K562 (cell line): Measurements from ENCODE around the gene KIF26B. TPM values are rescaled to one million over a fixed set of nuclear protein-coding genes. Genes with fewer than 3 reads are reported as not detected.

Experiments used
- ATAC-seq: fragments of 200-7000 bp; cut with Tn5 transposase; 3 replicates; pipeline ENCODE4 v1.9.1; 2020; ENCODE audit warnings: moderate library complexity
- BruUV-seq: library from RNA; stranded (reverse); fragments of 400-500 nt; replicated peaks from 2 replicates; lab custom pipeline; 2021; lab: Mats Ljungman, UMichigan
- CTCF ChIA-PET: fragments of 300-600 bp; formaldehyde crosslinking; extraction: SDS; loops from one replicate; lab custom pipeline; 2021; ENCODE audit warnings: low intra/inter-chr PET ratio; lab: Yijun Ruan, JAX
- POLR2A ChIA-PET: fragments of 300-600, 350-650 bp; sonication (Branson Sonifier 250); formaldehyde crosslinking; extraction: SDS; loops from one replicate; lab custom pipeline; 2021; ENCODE audit warnings: antibody characterized with exemption, inconsistent platforms; lab: Yijun Ruan, JAX
- DNase-seq, 4 experiments: peaks; one replicate each; pipeline versions ENCODE4 v3.0.0 to v3.0.0-alpha.2; 2011 to 2018; ENCODE audit warnings: low spot score in 3 of 4, mixed read lengths in 3 of 4; ENCODE audit errors: extremely low read depth in 1 of 4
- FAIRE-seq: peaks from 2 replicates; lab custom pipeline; 2011; peaks lifted over from hg19 to GRCh38; lab: Jason Lieb, UNC
- H2AFZ ChIP-seq: 2 replicates; pipeline ENCODE4 v1.6.0; 2011; ENCODE audit warnings: low read depth, low read length, control low read depth, inconsistent platforms
- H3K27ac ChIP-seq: fragments of 200-600 bp; 3 replicates; pipeline ENCODE4 v1.8.0; 2011; ENCODE audit warnings: low read depth, mild to moderate bottlenecking, control low read depth, inconsistent platforms, low read length, moderate library complexity, mixed read lengths; ENCODE audit errors: extremely low read depth
- H3K27me3 ChIP-seq, 2 experiments: fragments of 300-600 bp in 1 of 2; 2 replicates in 1 of 2; 3 replicates in 1 of 2; pipeline versions ENCODE4 v1.6.0 to v1.8.0; 2011; ENCODE audit warnings: inconsistent platforms in 2 of 2, low read length in 2 of 2, mild to moderate bottlenecking in 1 of 2, mixed read lengths in 1 of 2, moderate library complexity in 1 of 2; ENCODE audit not compliant: control insufficient read depth in 2 of 2, insufficient read depth in 2 of 2
- H3K36me3 ChIP-seq: fragments of 300-600 bp; 3 replicates; pipeline ENCODE4 v1.8.0; 2011; ENCODE audit warnings: mild to moderate bottlenecking, low read length, inconsistent platforms; ENCODE audit not compliant: control insufficient read depth, insufficient read depth
- H3K4me1 ChIP-seq, 2 experiments: fragments of 200-600 bp in 1 of 2; replicated peaks in 1 of 2; 2 replicates in 1 of 2; 3 replicates in 1 of 2; pipeline versions ENCODE4 v1.5.1 to v1.8.0; 2011; ENCODE audit warnings: inconsistent platforms in 2 of 2, low read length in 2 of 2, mild to moderate bottlenecking in 1 of 2, mixed read lengths in 1 of 2, moderate library complexity in 1 of 2; ENCODE audit not compliant: control insufficient read depth in 2 of 2, insufficient read depth in 2 of 2
- H3K4me2 ChIP-seq: 2 replicates; pipeline ENCODE4 v1.6.1; 2011; ENCODE audit warnings: low read length, control low read depth, inconsistent platforms, mixed read lengths; ENCODE audit not compliant: insufficient read depth
- H3K4me3 ChIP-seq: fragments of 200-600 bp; sonication (generic), shearing (Covaris generic); 2 replicates; pipeline ENCODE4 v1.5.1; 2016; ENCODE audit warnings: control low read depth, inconsistent platforms
- H3K79me2 ChIP-seq: fragments of 200-600 bp; 3 replicates; pipeline ENCODE4 v1.8.0; 2011; ENCODE audit warnings: low read length, inconsistent platforms; ENCODE audit not compliant: control insufficient read depth, insufficient read depth
- H3K9ac ChIP-seq, 2 experiments: 2 replicates each; pipeline versions ENCODE4 v1.6.0 to v1.6.1; 2011; ENCODE audit warnings: low read depth in 2 of 2, low read length in 2 of 2, control low read depth in 1 of 2, inconsistent platforms in 1 of 2, mild to moderate bottlenecking in 1 of 2, mixed read lengths in 1 of 2; ENCODE audit not compliant: insufficient read depth in 1 of 2
- H3K9me1 ChIP-seq: one replicate; pipeline ENCODE4 v1.6.0; 2011; ENCODE audit warnings: inconsistent platforms, mild to moderate bottlenecking, low read length, moderate library complexity; ENCODE audit not compliant: control insufficient read depth, insufficient read depth
- H3K9me3 ChIP-seq: replicated peaks from 2 replicates; pipeline ENCODE4 v1.5.1; 2011; ENCODE audit warnings: low read depth, low read length, inconsistent platforms; ENCODE audit not compliant: control insufficient read depth, insufficient read depth
- H4K20me1 ChIP-seq: replicated peaks from 2 replicates; pipeline ENCODE4 v1.6.1; 2011; ENCODE audit warnings: low read length, inconsistent platforms, mixed read lengths; ENCODE audit not compliant: control insufficient read depth, insufficient read depth
- ARID2 ChIP-seq: fragments of 450-650 bp; IDR thresholded peaks from 2 replicates; pipeline ENCODE4 v1.6.1; 2017; ENCODE audit warnings: antibody characterized with exemption, mild to moderate bottlenecking
- BRF2 ChIP-seq: IDR thresholded peaks from 3 replicates; pipeline ENCODE4 v1.6.1; 2011; ENCODE audit warnings: borderline replicate concordance, mild to moderate bottlenecking; ENCODE audit not compliant: insufficient read length, insufficient read depth
- FOXA1 ChIP-seq: fragments of 450-650 bp; IDR thresholded peaks from 2 replicates; pipeline ENCODE4 v1.6.1; 2016; ENCODE audit warnings: mild to moderate bottlenecking, borderline replicate concordance
- KLF16 ChIP-seq: IDR thresholded peaks from 2 replicates; pipeline ENCODE4 v1.6.1; 2016; ENCODE audit warnings: antibody characterized with exemption
- MAFG ChIP-seq: fragments of 450-650 bp; conservative IDR thresholded peaks from 2 replicates; pipeline ENCODE4 v1.6.1; 2016; ENCODE audit warnings: missing genetic modification characterization, missing compliant biosample characterization
- MEIS2 ChIP-seq: fragments of 450-650 bp; IDR thresholded peaks from 2 replicates; pipeline ENCODE4 v1.6.1; 2014; ENCODE audit warnings: mild to moderate bottlenecking; ENCODE audit not compliant: partially characterized antibody
- POLR2G ChIP-seq: fragments of 200-400 bp; formaldehyde crosslinking; IDR thresholded peaks from 2 replicates; pipeline ENCODE4 v1.6.1; 2017; ENCODE audit warnings: low read depth, mild to moderate bottlenecking, antibody characterized with exemption, low read length, moderate library complexity
- PRPF4 ChIP-seq: fragments of 200-400 bp; formaldehyde crosslinking; IDR thresholded peaks from one replicate; pipeline ENCODE4 v1.6.1; 2017; ENCODE audit warnings: low read length, low read depth, mild to moderate bottlenecking; ENCODE audit not compliant: insufficient read depth, poor library complexity, severe bottlenecking
- PYGO2 ChIP-seq: fragments of 450-650 bp; IDR thresholded peaks from 2 replicates; pipeline ENCODE4 v1.6.1; 2016; ENCODE audit warnings: mild to moderate bottlenecking, missing genetic modification characterization, moderate library complexity, missing compliant biosample characterization
- RBM17 ChIP-seq: fragments of 200-400 bp; formaldehyde crosslinking; IDR thresholded peaks from 2 replicates; pipeline ENCODE4 v1.6.1; 2017; ENCODE audit warnings: low read depth, mild to moderate bottlenecking, low read length, borderline replicate concordance
- SIRT6 ChIP-seq: IDR thresholded peaks from one replicate; pipeline ENCODE4 v1.6.1; 2012; ENCODE audit warnings: low read depth, mild to moderate bottlenecking, control low read depth, inconsistent platforms, low read length, moderate library complexity
- ZFP30 ChIP-seq: fragments of 250-450 bp; sonication (Bioruptor Pico); IDR thresholded peaks from 2 replicates; pipeline ENCODE4 v1.8.0; 2022; ENCODE audit warnings: moderate library complexity, mild to moderate bottlenecking, inconsistent platforms, borderline replicate concordance
- ZNF174 ChIP-seq: fragments of 250-450 bp; sonication (Bioruptor Pico); IDR thresholded peaks from 2 replicates; pipeline ENCODE4 v1.4.0; 2020; ENCODE audit warnings: mild to moderate bottlenecking
- WGBS: fragments of 100-300 bp; shearing (Covaris generic); methylation state at CpG from one replicate; pipeline ENCODE4 v1.1.6; 2016; ENCODE audit warnings: low coverage, mixed read lengths; ENCODE audit not compliant: insufficient coverage; ENCODE audit errors: missing lambda C conversion rate; 5-methylcytosine and 5-hydroxymethylcytosine counted together
- in situ Hi-C: fragments of 300-500 bp; cut with MboI; formaldehyde crosslinking; loops from 4 replicates; pipeline ENCODE4 v1.15.0; 2018; ENCODE audit warnings: inconsistent platforms, mixed read lengths
- intact Hi-C: fragments of 100-400 bp; cut with micrococcal nuclease; formaldehyde crosslinking; loops from 2 replicates; pipeline ENCODE4 v1.14.2; 2022
- polyA plus RNA-seq, 8 experiments: library from polyadenylated mRNA; depleted of rRNA in 4 of 8; stranded (reverse) in 5 of 8; unstranded in 3 of 8; fragments of >200 nt; fragmentation: Nextera tagmentation in 2 of 8; fragmentation: Illumina TruSeq in 1 of 8; extraction: Ambion mirVana in 2 of 8; extraction: Trizol in 1 of 8; gene quantifications; 2 replicates each; pipeline versions ENCODE4 v1.2.1 to v1.2.3, GENCODE V29; 2011 to 2014; ENCODE audit warnings: inconsistent platforms in 1 of 8, missing spikeins in 1 of 8
- total RNA-seq, 7 experiments: library from RNA; depleted of rRNA in 6 of 7; stranded (reverse); fragments of >200 nt in 6 of 7; fragmentation: Illumina TruSeq in 2 of 7; extraction: Trizol in 2 of 7; gene quantifications; 2 replicates each; pipeline versions ENCODE4 v1.2.1 to v1.2.3, GENCODE V29; 2011 to 2021; ENCODE audit warnings: low replicate concordance in 1 of 7

KIF26B gene
- total and polyA plus RNA-seq, 9 of the 15 experiments (the other 6 are each of a cell fraction or from before 2014, with no cell fraction given) = 0.02 to 0.08 (median 0.03) TPM; not detected in 6

- ChIA-PET CTCF (no interaction called here), POLR2A (interaction anchor here (0.6 kb wide), 1 partner anchor 30 kb away, joined by 3 read pairs; no protein-coding TSS in a partner anchor)
- H3K27ac ChIP-seq = no peak overlapping the region
- no peak overlapping the region for H2AFZ ChIP-seq
- FAIRE-seq (no peak), ATAC-seq (no peak), DNase-seq (no peak)
- 0% methylated on average over 1 of the region's 1 CpG for WGBS
- no peak overlapping the region for H3K4me2 ChIP-seq
- no peaks in the 10 kb centered on the region for H3K9me3 ChIP-seq
- no peaks in the 10 kb centered on the region for H3K79me2 ChIP-seq
- H4K20me1 ChIP-seq = no peaks in the 10 kb centered on the region
- in situ Hi-C loops = no loop called here
- TF ChIP-seq POLR2G = no peak
- no peak for TF ChIP-seq ARID2
- no peak for TF ChIP-seq FOXA1
- no peak for TF ChIP-seq MEIS2
- no peak for TF ChIP-seq RBM17
- no peak for TF ChIP-seq MAFG
- TF ChIP-seq ZFP30 (CRISPR knock-in tag) = no peak
- no peak for TF ChIP-seq BRF2
- no peak for TF ChIP-seq PYGO2
- TF ChIP-seq ZNF174 (CRISPR knock-in tag) = no peak
- TF ChIP-seq PRPF4 = no peak
- TF ChIP-seq SIRT6 = no peak
- no peak for TF ChIP-seq KLF16
- H3K9ac ChIP-seq = no peak overlapping the region
- intact Hi-C loops = no loop called here
- no TSS peak for BruUV-seq
- H3K4me1 ChIP-seq = no peaks in the 10 kb centered on the region
- no peak overlapping the region for H3K4me3 ChIP-seq
- H3K9me1 ChIP-seq = no peaks in the 10 kb centered on the region
- no peaks in the 10 kb centered on the region for H3K36me3 ChIP-seq
- peaks cover 9 to 16% of the 10 kb centered on the region in 2 experiments; a peak in 2 of 5 replicates for H3K27me3 ChIP-seq
Observed at GRCh38 chr1:245270972-245271371, 116.2 kb downstream of the KIF26B start.
